ENCODE data around the gene TP53BP2.

DNA sequence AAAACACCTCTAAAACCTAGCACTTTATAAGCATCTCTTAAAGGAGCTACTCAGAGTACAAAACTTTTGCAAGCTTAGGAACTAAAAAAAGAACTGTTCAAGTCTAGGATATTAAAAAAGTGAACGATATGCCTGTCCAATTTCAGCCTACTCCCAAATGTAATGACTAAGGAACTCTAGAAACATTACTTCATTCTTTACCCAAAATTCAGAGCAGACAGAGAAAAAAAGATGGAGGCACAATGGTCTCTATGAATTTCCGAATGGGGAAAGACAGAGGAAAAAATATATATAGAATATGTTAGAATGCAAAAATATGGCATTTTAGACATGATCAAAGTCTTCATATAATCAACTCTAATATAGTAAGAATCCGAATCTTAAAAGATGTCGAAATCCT, 61.2 kb downstream of the TP53BP2 start:
- no peak for TF ChIP-seq EZH2phosphoT487 (IDR thresholded peaks at IDR 0.05; ENCODE audit: borderline replicate concordance)
- TF ChIP-seq, protein P1, sequence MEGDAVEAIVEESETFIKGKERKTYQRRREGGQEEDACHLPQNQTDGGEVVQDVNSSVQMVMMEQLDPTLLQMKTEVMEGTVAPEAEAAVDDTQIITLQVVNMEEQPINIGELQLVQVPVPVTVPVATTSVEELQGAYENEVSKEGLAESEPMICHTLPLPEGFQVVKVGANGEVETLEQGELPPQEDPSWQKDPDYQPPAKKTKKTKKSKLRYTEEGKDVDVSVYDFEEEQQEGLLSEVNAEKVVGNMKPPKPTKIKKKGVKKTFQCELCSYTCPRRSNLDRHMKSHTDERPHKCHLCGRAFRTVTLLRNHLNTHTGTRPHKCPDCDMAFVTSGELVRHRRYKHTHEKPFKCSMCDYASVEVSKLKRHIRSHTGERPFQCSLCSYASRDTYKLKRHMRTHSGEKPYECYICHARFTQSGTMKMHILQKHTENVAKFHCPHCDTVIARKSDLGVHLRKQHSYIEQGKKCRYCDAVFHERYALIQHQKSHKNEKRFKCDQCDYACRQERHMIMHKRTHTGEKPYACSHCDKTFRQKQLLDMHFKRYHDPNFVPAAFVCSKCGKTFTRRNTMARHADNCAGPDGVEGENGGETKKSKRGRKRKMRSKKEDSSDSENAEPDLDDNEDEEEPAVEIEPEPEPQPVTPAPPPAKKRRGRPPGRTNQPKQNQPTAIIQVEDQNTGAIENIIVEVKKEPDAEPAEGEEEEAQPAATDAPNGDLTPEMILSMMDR (conservative IDR thresholded peaks at IDR 0.05; ENCODE audit: low read length), result no peak
